HG02840 (cell line): ENCODE data around the gene WBP1.
"Not testable (repeated sequence)": the region's sequence is repeated elsewhere in the genome, so short reads cannot be mapped to it uniquely, and the experiment has no call there.

Experiments
- ATAC-seq: cut with Tn5 transposase; IDR thresholded peaks from one replicate; pipeline ENCODE4 v1.9.1; 2021; ENCODE audit warnings: mild to moderate bottlenecking, moderate library complexity, moderate number of reproducible peaks; ENCODE audit not compliant: unreplicated experiment, low FRiP score

Gene WBP1

DNA sequence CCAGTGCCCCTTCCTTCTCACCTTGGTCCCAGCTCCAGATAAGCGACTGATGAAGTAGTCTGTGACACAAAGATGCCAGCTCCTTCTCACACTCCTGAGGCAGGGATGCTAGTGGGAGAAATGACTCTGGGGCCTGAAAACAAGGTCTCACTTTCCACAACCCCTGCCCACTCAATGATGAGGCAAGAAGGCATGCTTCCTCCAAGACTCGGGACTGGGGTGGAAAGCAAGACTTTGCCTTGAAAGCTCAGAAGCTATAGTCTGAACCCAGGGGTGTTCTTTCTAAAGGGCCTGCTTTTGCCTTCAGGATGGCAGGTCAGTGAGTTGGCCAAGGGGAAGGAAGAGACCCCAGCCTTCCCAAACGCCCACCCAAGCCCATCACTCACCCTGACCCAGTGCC is 23.2 kb downstream of the WBP1 start:
- ATAC-seq, result no peak

DNA sequence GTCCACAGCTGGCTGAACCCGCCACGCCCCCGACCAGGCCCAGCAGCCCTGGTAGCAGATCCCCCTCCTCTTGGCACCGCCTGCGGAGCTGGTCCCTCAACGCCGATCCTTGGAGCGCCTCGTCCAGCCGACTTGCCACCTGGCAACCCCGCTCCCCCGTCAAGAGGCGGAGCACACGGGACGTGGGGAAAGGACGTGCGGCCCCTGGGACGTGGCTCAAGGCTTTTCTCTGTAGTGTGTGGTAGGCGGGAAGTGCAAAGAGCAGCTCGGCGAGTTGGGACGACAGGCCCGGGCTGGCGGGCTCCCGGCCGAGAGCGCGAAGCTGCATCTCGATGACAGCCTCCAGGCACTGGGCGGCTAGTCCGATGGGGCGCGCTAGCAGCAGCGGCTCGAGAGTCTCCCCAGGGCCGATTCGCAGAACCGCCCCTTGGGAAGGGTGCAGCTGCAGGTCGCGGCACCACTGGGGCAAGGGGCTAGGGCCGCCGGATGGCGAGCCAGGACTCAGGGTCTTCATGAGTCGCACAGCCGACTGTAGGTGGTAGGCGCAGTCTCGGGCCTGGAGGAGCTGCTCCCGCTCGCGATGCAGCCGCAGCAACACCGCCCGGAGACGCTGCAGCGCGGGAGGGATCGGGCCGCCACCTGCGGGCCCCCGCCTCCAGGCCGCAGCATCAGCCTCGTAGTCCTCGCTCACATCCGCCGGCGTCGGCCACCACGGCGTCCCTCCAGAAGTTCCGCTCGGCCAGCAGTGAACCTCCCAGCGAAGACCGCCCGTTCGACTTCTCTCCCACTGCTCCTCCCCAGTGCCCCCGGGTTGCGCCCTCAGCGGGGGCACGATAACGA is 23.9 kb downstream of the WBP1 start:
- ATAC-seq, result peak; percentile 44

DNA sequence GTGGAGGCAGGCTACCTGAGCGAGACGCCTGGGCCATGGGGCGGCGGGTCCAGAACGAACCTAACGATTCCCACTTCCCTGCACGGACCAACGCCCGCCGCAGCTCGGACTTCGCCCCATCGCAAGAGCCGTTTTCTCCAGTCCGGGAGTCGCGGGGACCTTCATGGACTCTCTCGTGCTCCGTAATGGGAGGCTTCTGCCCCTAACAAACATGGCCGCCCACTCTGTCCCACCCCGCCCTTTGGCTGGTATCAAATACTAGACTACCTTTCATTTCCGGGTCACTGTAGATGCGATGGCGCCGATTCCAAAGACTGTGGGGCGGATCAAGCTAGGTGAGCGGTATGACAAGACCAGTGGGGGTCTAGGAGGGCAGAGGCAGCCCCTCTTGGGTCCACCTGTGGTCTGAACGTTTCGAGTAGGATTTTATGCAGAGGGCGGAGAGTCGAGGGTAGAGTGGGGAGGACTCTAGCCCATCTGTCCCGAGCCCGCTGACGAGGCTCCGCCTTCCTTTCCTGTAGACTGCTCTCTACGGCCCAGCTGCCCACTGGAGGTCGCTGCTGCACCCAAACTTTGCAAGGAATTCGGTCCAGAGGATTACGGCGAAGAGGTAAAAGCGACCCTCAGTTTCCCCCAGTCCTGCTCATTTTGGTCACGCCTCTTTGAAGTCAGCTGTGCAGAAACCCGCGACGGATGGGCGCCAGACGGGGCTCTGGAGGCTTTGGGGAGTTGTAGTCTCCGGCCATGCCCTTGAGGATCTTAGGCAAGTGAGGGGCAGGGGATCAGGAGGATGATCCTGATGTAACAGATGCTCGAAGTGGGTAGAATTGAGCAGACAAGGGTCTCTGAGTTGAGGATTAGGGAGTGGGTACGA is 24.8 kb downstream of the WBP1 start, which contains the start of the genes CCDC142 and TTC31:
CCDC142 (minus strand) TSS at position 198 of the 874 bp plus-strand sequence; CDS start at position 37, 161 bp downstream.
TTC31 (plus strand) TSS at position 281 of the 874 bp plus-strand sequence; CDS start at position 296, 15 bp downstream.
- peak; percentile 90 for ATAC-seq

DNA sequence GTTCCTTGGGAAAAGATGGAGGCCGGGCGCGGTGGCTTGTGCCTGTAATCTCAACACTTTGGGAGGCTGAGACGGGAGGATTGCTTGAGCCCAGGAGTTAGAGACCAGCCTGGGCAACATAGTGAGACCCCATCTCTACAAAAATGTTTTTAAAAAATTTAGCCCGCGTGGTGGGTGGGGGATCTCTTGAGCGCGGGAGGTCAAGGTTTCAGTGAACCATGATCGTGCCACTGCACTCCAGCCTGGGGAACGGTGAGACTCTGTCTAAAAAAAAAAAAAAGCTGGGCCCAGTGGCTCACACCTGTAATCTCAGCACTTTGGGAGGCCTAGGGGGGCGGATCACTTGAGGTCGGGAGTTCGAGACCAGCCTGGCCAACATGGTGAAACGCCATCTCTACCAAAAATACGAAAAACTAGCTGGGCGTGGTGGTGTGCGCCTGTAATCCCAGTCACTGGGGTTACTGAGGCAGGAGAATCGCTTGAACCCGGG is 25.5 kb downstream of the WBP1 start:
- ATAC-seq, result not testable (repeated sequence)

DNA sequence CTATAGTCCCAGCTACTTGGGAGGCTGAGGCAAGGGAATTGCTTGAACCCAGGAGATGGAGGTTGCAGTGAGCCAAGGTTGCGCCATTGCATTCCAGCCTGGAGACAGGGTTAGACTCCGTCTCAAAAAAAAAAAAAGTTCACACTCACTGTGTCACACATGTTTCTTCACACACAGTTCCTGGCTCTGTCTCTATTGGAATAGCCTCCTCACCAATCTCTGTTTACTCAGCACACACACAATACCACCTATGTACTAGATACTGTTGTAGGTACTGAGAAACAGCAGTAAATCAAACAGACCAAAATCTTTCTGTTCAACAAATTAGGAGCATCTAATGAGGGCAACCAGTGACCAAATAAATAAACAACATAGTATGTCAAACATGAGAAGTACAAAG is 27.9 kb downstream of the WBP1 start:
- ATAC-seq, result no peak

DNA sequence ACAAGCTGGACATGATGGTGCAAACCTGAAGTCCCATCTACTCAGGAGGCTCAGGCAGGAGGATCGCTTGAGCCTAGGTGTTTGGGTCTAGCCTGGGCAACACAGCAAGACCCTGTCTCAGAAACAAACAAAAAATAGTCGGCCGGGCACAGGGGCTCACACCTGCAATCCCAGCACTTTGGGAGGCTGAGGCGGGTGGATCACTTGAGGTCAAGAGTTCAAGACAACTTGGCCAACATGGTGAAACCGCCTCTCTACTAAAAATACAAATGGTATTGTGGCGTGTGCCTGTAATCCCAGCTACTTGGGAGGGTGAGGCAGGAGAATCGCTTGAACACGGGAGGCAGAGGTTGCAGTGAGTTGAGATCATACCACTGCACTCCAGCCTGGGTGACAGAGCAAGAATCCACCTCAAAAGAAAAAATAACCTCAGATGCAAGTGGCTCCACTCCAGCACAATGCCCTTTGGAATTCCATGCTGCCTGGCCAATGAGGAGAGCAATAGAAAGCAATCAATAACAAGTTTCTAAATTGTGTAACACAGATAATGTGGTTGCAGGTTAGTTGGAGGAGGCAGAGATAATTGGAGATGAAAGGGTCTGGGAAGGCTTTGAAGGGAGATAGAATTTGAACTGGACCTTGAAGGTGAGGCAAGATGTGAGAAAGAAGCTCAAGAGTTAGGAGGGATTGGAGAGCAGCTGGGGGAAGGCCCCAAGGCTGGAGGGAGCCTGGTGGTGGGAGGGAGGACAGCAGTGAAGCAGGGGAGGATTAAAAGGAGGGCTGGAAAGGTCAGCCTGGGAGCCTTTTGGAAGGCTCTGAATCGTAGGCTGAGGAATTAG is 30.6 kb downstream of the WBP1 start:
- ATAC-seq, result no peak

DNA sequence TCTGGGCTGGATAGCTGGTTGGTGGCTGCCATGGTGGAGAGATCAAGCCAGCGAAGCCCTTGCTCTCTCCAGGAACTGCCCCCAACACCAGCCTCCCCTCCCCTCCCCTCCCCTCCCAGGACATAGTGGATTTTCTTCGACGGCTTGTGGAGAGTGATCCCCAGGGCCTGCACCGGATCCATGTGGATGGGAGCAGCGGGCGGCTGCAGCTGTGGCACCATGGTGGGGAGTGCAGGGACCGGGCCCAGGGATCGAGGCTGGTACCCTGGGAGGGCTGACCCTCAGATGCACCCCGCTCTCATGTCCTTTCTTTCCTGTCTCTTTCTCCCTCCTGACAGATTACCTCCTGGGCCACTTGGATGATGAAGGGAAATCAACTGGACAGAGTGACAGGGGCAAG is 31.7 kb downstream of the WBP1 start:
- no peak for ATAC-seq

DNA sequence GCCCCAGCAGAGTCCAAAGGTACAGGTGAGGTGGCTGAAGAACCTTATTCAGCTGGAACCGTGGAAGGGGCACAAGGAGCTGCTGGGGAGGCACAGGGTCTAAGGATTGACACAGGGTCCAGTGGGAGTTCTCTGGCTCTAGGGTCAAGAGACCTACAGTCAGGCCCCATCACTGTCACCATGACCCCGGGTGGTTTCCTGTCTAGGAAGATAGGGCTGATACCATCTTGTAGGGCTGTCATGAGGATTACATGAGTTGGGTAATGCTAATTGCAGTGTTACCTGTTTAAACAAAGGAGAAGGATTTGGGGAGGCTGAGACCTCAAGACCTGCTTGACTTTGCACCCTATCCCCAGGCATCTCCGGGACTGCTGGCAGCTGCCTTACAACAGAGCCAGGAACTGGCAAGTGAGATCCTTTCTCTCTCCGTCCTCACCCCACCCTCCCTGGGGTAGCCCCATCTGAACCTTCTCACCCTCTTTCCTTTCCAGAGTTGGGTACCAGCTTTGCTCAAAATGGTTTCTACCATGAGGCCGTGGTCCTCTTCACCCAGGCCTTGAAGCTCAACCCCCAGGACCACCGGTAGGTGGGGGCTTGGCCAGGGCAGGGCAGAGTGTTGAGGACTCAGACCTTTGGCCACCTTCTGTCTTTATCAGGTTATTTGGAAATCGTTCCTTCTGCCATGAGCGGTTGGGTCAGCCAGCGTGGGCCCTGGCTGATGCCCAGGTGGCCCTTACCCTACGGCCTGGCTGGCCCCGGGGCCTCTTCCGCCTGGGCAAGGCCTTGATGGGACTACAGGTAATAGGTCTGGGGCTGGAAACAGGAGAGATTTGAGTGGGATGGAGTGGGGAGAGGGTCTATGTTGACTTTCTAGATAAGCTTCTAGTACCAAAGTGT is 33.7 kb downstream of the WBP1 start:
- ATAC-seq, result no peak

DNA sequence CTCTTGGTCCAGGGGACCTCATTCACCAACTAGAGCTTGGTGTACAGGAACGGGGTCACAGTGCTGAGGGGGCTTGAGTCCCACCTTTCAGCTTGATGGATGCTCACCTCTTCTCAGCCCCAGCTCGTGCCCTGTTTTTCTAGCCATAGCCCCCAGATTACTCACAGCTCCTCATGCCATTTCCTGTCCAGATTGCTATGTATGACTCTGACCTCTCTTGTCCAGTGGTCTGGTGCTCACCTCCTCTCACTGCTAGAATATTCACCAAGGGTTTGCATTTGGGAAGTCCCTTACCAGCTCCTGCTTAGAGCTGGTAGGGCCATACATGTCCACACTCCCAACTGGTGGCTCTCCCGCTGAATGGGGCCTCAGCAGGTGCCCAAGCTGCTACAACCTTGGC is 35.3 kb downstream of the WBP1 start:
- no peak for ATAC-seq

DNA sequence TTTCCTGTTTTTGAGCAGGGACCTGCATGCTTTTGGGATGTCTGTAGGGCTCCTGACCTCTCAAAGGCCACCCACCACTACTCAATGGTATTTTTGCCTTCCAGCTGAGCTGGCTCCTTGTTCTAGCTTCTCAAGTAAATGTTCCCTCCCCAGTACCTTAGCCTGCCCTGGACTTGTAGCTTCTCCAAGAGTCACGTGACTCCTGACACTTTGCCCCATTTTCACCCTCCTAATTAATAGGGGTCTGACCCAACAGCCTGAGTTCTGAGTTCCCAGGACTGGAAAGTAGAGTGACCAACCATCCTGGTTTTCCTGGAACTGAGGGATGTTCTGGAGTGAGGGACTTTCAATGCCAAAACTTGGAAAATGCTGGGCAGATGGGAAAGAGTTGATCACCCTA is 37.2 kb downstream of the WBP1 start:
- no peak for ATAC-seq

DNA sequence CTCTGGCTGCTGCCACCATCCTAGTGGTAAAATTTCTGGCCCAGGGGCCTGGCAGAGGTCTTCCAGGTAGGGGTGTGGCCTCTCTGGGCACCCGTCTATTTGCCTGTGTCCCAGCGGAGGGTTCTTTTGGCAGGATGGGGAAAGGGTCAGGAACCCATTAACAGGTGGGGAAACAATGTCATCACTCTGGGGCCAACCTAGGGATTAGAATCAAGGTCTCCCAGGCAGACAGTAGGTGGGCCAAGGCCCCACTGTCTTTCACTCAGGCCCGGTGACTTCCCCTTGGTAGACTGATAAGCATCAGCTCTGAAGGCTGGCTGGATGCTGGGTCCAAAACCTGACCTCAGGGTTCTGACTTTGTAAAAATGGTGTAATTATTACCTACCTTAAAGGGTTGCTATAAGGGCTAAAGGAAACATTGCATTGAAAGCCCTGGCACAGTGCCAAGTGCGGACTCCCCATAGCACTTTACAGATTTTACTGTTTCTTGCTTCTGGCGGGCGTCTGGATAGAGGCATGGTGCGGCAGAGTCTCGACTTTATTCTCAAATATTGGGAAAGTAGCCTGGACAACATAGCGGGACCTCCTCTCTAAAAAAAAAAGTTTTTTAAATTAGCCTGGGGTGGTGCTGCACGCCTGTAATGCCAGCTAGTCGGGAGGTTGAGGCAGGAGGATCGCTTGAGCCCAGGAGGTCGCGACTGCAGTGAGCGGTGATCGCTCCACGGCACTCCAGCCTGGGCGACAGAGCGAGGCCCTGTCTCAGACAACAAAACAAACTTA is 38.9 kb downstream of the WBP1 start:
- ATAC-seq, result no peak

DNA sequence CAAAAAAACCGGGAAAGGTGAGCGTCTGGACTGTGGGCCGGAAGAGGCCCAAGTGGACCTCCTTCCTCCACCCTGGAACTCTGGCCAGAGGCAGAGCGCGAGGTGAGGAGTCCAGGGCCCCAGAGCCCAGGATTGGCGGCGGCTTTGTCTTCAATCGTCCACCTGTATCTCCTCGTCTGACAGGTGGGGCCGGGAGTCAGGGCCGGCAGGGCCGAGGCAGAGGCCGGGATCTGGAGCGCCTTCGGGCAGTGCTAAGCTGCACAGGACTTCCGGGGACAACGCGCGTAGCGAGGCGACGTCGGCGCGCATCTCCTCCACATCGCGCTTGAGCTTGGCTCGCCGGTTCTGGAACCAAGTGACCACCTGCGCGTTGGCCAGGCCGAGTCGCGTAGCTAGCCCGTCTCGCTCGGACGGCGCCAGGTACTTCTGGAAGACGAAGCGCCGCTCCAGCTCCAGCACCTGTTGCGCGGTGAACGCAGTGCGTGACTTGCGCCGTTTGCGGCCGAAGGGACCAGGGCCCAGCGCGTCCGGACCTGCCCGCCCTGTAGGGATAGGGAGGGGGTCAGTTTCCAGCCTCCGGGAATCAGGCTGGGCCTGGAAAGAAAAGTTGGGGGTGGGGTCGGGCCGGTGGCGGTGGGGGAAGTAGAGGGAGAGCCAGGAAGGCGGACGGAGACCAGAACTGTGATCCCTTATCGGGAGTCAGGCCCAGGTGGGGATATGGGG is 39.7 kb downstream of the WBP1 start:
- no peak for ATAC-seq

DNA sequence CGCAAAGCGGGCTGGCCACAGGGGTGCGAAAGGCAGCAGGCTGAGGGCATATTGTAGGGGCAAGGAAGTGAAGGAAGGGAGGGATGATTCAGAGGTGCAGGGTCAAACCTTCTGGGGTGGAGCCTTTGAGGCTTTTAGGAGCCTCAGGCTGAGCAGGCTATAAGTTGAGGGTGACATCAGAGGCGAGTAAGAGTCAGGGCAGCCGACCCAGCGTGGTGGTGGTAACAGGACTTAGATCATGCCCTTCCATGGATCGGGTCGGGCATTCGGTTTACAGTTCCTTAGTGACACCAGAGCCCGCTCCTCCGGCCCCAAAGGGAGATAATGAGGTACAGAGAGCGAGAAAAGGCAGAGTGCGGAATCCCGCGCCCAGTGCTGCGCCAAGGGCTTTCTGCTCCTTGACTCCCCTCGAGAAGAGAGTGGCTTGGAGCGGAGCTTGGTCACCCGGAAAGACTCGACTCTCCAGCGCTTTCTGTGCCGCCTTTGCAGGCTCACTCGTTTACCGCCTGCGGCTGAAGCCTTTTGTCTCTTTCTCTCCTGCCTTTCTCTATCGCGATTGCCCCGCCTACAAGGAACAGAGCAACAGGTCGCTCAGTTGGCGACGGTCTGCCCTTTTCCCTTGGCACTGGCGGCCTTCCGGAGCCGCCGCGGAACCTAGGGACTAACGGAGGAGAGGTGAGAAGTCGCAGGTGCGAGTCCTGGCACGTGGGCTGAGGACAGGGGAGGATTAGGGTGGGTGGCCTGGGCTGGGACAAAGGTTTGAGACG is 40.4 kb downstream of the WBP1 start:
- ATAC-seq, result no peak

DNA sequence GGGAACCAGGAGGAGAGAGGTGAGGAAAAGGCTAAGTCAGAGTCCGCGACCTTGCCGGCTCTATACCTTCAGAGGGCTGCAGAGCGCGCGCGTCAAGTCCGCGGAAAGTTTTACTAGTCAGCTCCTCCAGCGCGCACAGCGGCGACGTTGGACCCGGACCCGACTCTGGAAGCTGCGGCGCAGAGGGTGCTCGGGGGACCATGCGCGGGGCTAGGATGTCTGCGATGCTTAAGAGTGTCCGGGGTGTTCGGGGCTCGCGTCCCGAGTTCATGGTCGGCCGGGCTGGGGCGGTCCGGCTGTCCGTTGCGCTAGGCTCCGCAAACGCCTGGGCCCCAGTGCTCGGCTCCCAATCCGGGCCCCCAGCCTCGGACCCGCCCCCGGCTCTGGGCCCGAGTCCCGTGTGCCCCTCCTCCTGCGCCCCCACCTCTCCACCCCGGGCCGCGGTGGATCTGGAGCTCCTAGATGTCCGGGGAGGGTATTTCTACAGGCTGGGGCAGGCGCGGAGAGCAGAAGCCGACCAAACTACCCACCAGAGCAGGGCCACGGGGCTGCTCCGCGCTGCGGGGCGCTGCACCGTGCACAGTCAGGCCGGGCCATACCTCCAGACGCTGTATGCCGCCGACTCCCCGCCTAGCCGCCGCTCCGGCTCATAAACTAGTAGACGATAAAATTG is 41.2 kb downstream of the WBP1 start, which contains the start of gene LBX2:
LBX2 (minus strand) TSS at position 337 of the 673 bp plus-strand sequence; CDS start at position 271, 66 bp downstream.
- ATAC-seq, result no peak

DNA sequence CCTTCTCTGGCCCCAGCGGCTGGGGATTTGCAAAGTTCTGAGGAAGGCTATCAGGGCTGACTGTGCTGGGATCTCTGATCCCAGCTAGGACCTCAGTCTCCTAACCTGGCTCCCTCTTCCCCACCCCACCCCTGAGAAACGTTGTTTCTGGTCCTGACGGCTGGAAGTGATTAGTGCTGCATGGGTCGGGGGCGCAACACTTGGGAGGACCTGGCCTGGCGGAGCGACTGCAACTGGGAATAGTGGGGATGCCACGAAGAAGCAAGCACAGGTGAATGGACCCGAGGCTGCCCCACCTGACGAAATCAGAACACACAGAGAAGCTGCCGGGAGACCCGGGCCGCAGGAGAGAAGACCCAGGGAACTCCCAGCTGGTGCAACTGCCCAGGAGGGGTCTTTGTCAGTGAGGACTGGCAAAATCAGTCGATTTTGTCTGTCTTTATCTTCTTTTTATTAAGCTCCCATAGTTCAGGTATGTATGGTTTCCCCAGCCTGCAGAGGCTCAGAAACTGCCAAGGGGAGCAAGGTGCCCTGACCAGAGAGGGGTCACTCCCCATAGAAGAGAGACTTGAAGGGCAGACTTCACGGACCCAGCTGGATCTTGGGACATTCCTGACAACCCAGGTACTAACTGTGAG is 41.8 kb downstream of the WBP1 start:
- ATAC-seq, result no peak

DNA sequence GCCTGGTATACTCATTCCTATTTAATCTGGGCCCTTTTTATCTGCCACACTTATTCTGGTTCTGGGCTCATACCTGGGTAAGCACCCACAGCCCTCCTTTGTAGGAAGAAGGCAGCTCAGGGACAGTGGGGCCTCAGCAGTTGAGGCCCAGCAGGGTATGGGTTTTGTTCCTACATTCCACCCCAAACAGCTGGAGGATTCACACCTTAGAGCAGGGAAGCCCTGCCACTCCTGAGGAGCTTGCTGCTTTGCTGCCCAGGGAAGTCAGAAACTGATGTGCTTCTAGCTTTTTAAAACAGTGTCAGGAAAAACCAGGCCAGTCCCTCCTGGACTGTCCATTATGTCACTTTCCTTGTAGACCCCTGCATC is 42.3 kb downstream of the WBP1 start:
- ATAC-seq, result no peak
